Measurements from ENCODE around the gene SRRM1.

Gene SRRM1

GRCh38 chr1:24642481-24643362 lies at the start of gene SRRM1:
SRRM1 (plus strand) TSS chr1:24643302; CDS start chr1:24643327, 25 bp downstream.
- peak; percentile 98 for DNase-seq

- DNase-seq = no peak
These were observed 48.8 kb upstream of the SRRM1 start for GRCh38 chr1:24594328-24594598.

GRCh38 chr1:24596401-24596880 lies 46.7 kb upstream of the SRRM1 start:
- DNase-seq = no peak

GRCh38 chr1:24599265-24599664 lies 43.8 kb upstream of the SRRM1 start:
- no peak for DNase-seq

GRCh38 chr1:24600551-24600950 lies 42.6 kb upstream of the SRRM1 start:
- no peak for DNase-seq

- no peak for DNase-seq
These were observed 37.4 kb upstream of the SRRM1 start for GRCh38 chr1:24605534-24606295.

GRCh38 chr1:24606296-24606605 lies 36.9 kb upstream of the SRRM1 start:
- DNase-seq = no peak

- no peak for DNase-seq
These were observed 36.5 kb upstream of the SRRM1 start for GRCh38 chr1:24606621-24607020.

- DNase-seq = no peak
These were observed 33.1 kb upstream of the SRRM1 start for GRCh38 chr1:24609949-24610517.

GRCh38 chr1:24619376-24619775 lies 23.7 kb upstream of the SRRM1 start:
- no peak for DNase-seq

GRCh38 chr1:24620678-24621077 lies 22.4 kb upstream of the SRRM1 start:
- DNase-seq = no peak

GRCh38 chr1:24621121-24621520 lies 22.0 kb upstream of the SRRM1 start:
- no peak for DNase-seq

GRCh38 chr1:24622218-24622617 lies 20.9 kb upstream of the SRRM1 start:
- no peak for DNase-seq

- DNase-seq = no peak
These were observed 10.3 kb upstream of the SRRM1 start for GRCh38 chr1:24632832-24633175.

- DNase-seq = peak; percentile 8
These were observed 7.8 kb upstream of the SRRM1 start for GRCh38 chr1:24635195-24635843.

GRCh38 chr1:24636661-24637357 lies 6.3 kb upstream of the SRRM1 start:
- no peak for DNase-seq

GRCh38 chr1:24639094-24639493 lies 4.0 kb upstream of the SRRM1 start:
- DNase-seq = no peak

- no peak for DNase-seq
These were observed 3.2 kb upstream of the SRRM1 start for GRCh38 chr1:24639881-24640280.

GRCh38 chr1:24640288-24640687 lies 2.8 kb upstream of the SRRM1 start:
- no peak for DNase-seq

- no peak for DNase-seq
These were observed 1.4 kb upstream of the SRRM1 start for GRCh38 chr1:24641646-24642151.

- peak; percentile 4 for DNase-seq
These were observed 429 bp downstream of the SRRM1 start for GRCh38 chr1:24643363-24644099.

- no peak for DNase-seq
These were observed 940 bp downstream of the SRRM1 start for GRCh38 chr1:24644100-24644384.

Data from DMS 273 treated with DMSO at 0.1 percent for 48 hours (cell line).